ENCODE data around the gene POMC.

The POMC gene

GRCh38 chr2:25174192-25174861 is 5.9 kb upstream of the POMC start:
- H3K4me2 ChIP-seq (ENCODE audit: low read depth, low read length, poor library complexity, severe bottlenecking) = no peak overlapping the region
- no peaks in the 10 kb centered on the region for H3K79me2 ChIP-seq (ENCODE audit: insufficient read depth, low read length)

GRCh38 chr2:25173719-25174118 is 5.3 kb upstream of the POMC start:
- Histone ChIP-seq H3K4me2 (ENCODE audit: low read depth, low read length, poor library complexity, severe bottlenecking) (no peak overlapping the region), H3K9ac (ENCODE audit: low read length) (no peak overlapping the region), H3K36me3 (ENCODE audit: low read length) (no peaks in the 10 kb centered on the region), H3K9me2 (replicated peaks; ENCODE audit: insufficient read depth, low read length) (no peaks in the 10 kb centered on the region), H3K27me3 (ENCODE audit: low read length) (no peaks in the 10 kb centered on the region), H3K27ac (ENCODE audit: low read depth, low read length) (no peak overlapping the region), H3K9me3 (ENCODE audit: insufficient read depth, low read length) (no peaks in the 10 kb centered on the region), H2AFZ (ENCODE audit: low read depth, low read length, severe bottlenecking) (no peak overlapping the region), H3F3A (ENCODE audit: insufficient read depth) (no peaks in the 10 kb centered on the region), H3K4me3 (ENCODE audit: insufficient read depth, low read length, poor library complexity, severe bottlenecking) (no peak overlapping the region), H3K79me2 (ENCODE audit: insufficient read depth, low read length) (no peaks in the 10 kb centered on the region), H4K20me1 (ENCODE audit: low read depth, low read length) (no peaks in the 10 kb centered on the region)
- TF ChIP-seq, protein P1, sequence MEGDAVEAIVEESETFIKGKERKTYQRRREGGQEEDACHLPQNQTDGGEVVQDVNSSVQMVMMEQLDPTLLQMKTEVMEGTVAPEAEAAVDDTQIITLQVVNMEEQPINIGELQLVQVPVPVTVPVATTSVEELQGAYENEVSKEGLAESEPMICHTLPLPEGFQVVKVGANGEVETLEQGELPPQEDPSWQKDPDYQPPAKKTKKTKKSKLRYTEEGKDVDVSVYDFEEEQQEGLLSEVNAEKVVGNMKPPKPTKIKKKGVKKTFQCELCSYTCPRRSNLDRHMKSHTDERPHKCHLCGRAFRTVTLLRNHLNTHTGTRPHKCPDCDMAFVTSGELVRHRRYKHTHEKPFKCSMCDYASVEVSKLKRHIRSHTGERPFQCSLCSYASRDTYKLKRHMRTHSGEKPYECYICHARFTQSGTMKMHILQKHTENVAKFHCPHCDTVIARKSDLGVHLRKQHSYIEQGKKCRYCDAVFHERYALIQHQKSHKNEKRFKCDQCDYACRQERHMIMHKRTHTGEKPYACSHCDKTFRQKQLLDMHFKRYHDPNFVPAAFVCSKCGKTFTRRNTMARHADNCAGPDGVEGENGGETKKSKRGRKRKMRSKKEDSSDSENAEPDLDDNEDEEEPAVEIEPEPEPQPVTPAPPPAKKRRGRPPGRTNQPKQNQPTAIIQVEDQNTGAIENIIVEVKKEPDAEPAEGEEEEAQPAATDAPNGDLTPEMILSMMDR (IDR thresholded peaks at IDR 0.05; ENCODE audit: insufficient read depth, low read length, poor library complexity, severe bottlenecking) = no peak
- TF ChIP-seq EZH2phosphoT487 (conservative IDR thresholded peaks at IDR 0.05; ENCODE audit: low read length) = no peak

More at GRCh38 chr2:25174192-25174861, 5.9 kb upstream of the POMC start:
- Histone ChIP-seq H3K36me3 (ENCODE audit: low read length) (no peaks in the 10 kb centered on the region), H3F3A (ENCODE audit: insufficient read depth) (no peaks in the 10 kb centered on the region), H3K27ac (ENCODE audit: low read depth, low read length) (no peak overlapping the region), H3K9me3 (ENCODE audit: insufficient read depth, low read length) (no peaks in the 10 kb centered on the region), H2AFZ (ENCODE audit: low read depth, low read length, severe bottlenecking) (no peak overlapping the region), H3K27me3 (ENCODE audit: low read length) (no peaks in the 10 kb centered on the region), H3K9me2 (replicated peaks; ENCODE audit: insufficient read depth, low read length) (no peaks in the 10 kb centered on the region), H3K4me3 (ENCODE audit: insufficient read depth, low read length, poor library complexity, severe bottlenecking) (no peak overlapping the region), H3K9ac (ENCODE audit: low read length) (no peak overlapping the region), H4K20me1 (ENCODE audit: low read depth, low read length) (no peaks in the 10 kb centered on the region)
- no peak for TF ChIP-seq EZH2phosphoT487 (conservative IDR thresholded peaks at IDR 0.05; ENCODE audit: low read length)
- TF ChIP-seq, protein P1 (IDR thresholded peaks at IDR 0.05; ENCODE audit: insufficient read depth, low read length, poor library complexity, severe bottlenecking) = no peak

DNA sequence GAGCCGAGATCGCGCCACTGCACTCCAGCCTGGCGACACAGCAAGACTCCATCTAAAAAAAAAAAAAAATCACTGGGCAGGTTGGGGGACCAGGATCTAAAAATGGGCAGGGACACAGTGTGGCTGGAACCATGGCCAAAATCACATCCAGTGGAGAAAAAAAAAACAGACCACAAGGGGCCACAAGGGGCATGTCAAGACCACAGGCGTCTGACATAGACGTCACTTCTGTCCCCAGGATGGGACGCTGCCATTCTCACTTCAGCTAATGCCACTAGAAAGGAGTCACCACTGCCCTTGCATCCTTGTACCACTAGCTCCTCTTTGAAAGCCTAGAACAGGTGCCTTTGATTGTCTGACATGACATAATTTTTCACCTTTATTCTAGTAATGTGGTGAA is 2.5 kb upstream of the POMC start:
- Histone ChIP-seq H2AFZ (ENCODE audit: low read depth, low read length, severe bottlenecking) (no peak overlapping the region), H3K9me2 (replicated peaks; ENCODE audit: insufficient read depth, low read length) (no peaks in the 10 kb centered on the region), H3K36me3 (ENCODE audit: low read length) (no peaks in the 10 kb centered on the region), H3K9me3 (ENCODE audit: insufficient read depth, low read length) (no peaks in the 10 kb centered on the region), H3K4me2 (ENCODE audit: low read depth, low read length, poor library complexity, severe bottlenecking) (no peak overlapping the region), H3K4me3 (ENCODE audit: insufficient read depth, low read length, poor library complexity, severe bottlenecking) (no peak overlapping the region), H3K27me3 (ENCODE audit: low read length) (no peaks in the 10 kb centered on the region), H3K27ac (ENCODE audit: low read depth, low read length) (no peak overlapping the region), H3K79me2 (ENCODE audit: insufficient read depth, low read length) (no peaks in the 10 kb centered on the region), H4K20me1 (ENCODE audit: low read depth, low read length) (no peaks in the 10 kb centered on the region), H3K9ac (ENCODE audit: low read length) (no peak overlapping the region), H3F3A (ENCODE audit: insufficient read depth) (no peaks in the 10 kb centered on the region)
- no peak for TF ChIP-seq EZH2phosphoT487 (conservative IDR thresholded peaks at IDR 0.05; ENCODE audit: low read length)
- TF ChIP-seq, protein P1 (IDR thresholded peaks at IDR 0.05; ENCODE audit: insufficient read depth, low read length, poor library complexity, severe bottlenecking) = no peak
